ENCODE measurements around the gene DMBT1.

The DMBT1 gene

DNA sequence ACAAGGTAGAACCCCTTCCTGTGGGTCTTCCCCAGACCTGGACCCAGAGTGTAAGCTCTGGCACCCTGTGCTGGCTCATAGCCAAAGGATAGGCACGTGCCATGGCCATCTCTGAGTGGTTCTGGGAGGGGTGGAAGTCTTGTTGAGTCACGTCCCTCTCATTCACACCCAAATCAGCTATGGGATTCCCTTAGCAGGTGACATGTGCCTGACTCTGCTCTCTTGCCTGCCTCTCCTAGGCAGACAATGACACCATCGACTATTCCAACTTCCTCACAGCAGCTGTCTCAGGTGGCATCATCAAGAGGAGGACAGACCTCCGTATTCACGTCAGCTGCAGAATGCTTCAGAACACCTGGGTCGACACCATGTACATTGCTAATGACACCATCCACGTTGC, 79.2 kb downstream of the DMBT1 start:
- H3K4me3 ChIP-seq (ENCODE audit: low read depth, low read length) = no peak overlapping the region
- no peak for DNase-seq (ENCODE audit: low read depth)
- TF ChIP-seq, protein P1, sequence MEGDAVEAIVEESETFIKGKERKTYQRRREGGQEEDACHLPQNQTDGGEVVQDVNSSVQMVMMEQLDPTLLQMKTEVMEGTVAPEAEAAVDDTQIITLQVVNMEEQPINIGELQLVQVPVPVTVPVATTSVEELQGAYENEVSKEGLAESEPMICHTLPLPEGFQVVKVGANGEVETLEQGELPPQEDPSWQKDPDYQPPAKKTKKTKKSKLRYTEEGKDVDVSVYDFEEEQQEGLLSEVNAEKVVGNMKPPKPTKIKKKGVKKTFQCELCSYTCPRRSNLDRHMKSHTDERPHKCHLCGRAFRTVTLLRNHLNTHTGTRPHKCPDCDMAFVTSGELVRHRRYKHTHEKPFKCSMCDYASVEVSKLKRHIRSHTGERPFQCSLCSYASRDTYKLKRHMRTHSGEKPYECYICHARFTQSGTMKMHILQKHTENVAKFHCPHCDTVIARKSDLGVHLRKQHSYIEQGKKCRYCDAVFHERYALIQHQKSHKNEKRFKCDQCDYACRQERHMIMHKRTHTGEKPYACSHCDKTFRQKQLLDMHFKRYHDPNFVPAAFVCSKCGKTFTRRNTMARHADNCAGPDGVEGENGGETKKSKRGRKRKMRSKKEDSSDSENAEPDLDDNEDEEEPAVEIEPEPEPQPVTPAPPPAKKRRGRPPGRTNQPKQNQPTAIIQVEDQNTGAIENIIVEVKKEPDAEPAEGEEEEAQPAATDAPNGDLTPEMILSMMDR (IDR thresholded peaks at IDR 0.05; ENCODE audit: insufficient read depth, low read depth, low read length, missing control alignments) = no peak

DNA sequence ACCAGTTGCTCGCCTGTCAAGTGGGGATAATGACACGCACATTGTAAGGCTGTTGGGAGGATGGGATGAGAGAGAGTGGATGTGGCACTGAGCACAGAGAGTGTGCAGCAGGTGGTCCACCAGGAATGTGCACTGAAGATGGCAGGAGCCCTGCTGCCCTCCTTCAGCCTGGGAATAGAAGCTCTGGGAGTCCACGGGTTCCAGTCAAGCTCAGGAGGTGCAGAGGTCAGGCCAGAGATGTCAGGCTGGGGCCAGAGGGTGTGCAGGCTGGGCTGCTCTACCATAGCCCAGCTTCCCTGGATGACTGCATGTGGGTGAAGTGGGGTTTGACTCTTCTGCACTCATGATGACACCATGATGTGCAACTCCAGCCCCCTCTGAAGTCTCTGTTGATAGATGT, 80.4 kb downstream of the DMBT1 start:
- TF ChIP-seq, protein P1 (IDR thresholded peaks at IDR 0.05; ENCODE audit: insufficient read depth, low read depth, low read length, missing control alignments) = no peak
- no peak overlapping the region for H3K4me3 ChIP-seq (ENCODE audit: low read depth, low read length)
- no peak for DNase-seq (ENCODE audit: low read depth)

DNA sequence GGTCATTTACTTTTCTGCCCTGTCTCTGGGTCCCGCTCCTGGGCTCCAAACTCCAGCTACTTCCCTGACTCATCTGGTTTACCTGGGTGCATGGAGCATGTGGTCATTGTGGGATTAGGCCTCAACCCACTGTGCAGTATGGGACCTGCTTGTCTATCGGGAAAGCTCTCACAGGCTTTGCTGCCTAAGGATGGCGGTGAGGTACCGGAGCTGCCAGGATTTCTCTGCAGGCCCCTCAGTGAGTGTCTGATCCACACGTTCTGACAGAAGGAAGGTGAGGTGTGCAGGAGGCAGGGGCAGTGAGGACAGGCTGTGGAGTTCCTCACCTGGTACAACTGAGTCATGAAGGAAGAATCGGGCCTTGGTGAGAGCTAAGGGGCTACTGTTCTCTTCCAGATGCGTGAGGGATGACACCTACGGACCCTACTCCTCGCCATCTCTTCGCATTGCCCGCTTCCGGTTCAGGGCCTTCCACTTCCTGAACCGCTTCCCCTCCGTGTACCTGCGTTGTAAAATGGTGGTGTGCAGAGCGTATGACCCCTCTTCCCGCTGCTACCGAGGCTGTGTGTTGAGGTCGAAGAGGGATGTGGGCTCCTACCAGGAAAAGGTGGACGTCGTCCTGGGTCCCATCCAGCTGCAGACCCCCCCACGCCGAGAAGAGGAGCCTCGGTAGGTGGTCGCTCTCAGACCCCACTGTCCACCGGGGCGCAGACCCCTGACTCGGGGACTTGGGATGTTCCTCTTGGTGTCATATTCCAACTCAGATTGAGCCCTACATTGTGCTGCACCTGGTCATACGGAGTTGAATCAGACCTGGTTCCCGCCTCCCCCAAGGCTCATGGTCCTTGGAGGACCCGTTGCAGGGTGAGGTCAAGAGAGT, 82.4 kb downstream of the DMBT1 start:
- TF ChIP-seq, protein P1 (IDR thresholded peaks at IDR 0.05; ENCODE audit: insufficient read depth, low read depth, low read length, missing control alignments) = no peak
- no peak overlapping the region for H3K4me3 ChIP-seq (ENCODE audit: low read depth, low read length)
- DNase-seq (ENCODE audit: low read depth) = no peak

DNA sequence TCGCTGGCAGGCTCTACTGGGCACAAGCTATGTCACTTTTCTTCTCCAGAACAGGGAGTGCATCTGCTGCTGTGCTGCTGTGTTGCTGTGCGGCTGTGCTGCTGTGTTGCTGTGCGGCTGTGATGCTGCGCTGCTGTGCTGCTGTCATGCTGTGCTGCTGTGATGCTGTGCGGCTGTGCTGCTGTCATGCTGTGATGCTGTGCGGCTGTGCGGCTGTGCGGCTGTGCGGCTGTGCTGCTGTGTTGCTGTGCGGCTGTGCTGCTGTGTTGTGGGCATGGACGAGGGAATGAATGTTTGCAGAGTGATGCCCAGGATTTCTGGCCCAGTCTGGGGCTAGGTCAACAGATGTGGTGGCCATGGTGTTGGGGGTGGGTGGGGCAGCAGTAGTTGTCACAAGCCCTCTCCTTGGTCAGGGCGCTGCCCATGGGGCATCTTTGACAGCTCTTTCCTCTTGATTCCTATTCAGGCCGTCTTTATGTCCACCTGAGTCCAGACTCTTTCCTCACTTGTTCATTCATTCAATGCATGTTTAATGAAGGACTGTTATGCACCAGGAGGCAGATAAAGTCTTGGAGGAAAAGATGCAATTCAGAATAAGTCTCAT, 83.5 kb downstream of the DMBT1 start:
- no peak overlapping the region for H3K4me3 ChIP-seq (ENCODE audit: low read depth, low read length)
- TF ChIP-seq, protein P1 (IDR thresholded peaks at IDR 0.05; ENCODE audit: insufficient read depth, low read depth, low read length, missing control alignments) = no peak
- DNase-seq (ENCODE audit: low read depth) = no peak

DNA sequence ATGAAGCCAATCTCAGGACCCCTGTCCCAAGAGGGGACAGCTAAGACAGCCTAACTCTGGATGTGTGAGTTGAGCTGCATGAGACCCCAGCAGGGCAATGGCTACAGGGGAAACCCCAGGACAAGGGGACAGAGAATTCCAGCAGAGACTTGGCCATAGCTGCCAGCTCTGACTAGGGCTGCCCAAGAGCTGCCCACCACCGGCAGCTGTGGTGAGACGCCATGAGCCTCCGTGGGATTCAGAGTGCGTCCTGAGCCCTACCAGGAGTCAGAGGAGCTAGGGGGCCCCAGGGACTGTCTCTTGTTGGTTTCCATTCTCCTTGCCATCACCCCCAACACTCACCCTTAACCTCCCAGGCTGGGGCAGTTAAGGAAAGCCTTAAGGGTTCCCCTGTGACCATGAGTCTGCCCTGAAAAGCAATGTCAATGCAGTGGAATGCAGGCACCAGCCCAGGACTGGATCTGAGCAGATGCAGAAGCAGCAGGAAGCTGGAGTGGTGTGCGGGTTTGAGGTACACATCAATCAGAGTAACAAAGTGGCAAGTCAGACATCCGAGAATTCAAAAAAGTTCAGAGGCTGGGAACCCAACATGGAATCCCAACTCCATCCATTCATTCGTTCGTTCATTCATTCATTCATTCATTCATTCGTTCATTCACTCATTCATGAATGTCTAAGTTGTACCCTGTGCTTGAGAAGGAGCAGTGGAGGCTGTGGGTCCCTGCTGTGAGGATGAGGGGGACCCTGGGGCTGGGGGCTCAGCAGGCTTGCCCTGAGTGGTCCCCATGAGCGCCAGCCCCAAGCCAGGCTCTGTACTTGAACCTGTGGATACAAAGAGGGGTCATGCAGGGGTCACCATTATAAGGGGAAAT, 86.2 kb downstream of the DMBT1 start:
- DNase-seq (ENCODE audit: low read depth) = no peak
- no peak overlapping the region for H3K4me3 ChIP-seq (ENCODE audit: low read depth, low read length)
- TF ChIP-seq, protein P1 (IDR thresholded peaks at IDR 0.05; ENCODE audit: insufficient read depth, low read depth, low read length, missing control alignments) = no peak

DNA sequence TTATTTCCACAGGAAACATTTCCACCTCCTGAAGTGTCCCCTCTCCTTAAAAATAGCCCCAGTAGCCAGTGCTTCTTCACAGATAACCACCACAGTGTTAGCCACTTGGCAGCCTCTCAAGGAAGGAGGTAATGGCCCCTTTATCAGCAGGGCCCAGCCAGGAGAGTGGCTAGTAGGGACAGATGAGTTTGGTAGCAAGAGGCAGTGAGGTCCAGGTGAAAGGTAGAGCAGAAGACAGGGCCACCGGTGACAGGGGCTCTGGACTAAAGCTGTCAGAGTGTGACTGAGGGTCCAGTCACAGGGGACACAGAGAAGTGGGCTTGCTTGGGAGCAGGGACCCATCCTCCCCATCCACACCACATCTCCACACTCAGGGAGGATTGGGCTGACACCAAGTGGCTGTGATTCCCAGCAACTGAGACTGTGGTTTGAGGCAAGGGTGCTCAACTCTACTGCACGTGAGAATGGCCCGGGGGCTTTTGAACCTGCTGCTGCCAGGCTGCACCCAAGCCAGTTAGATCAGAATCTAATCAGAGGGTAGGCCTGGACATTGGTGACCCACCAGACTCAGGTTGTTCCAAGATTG, 86.9 kb downstream of the DMBT1 start:
- TF ChIP-seq, protein P1 (IDR thresholded peaks at IDR 0.05; ENCODE audit: insufficient read depth, low read depth, low read length, missing control alignments) = no peak
- no peak overlapping the region for H3K4me3 ChIP-seq (ENCODE audit: low read depth, low read length)
- no peak for DNase-seq (ENCODE audit: low read depth)
